Subcutaneous adipose tissue (tissue), 4 donors: ENCODE results near the gene NTM. TPM values are rescaled to one million over a fixed set of nuclear protein-coding genes. Genes with fewer than 3 reads are reported as not detected.

Experiments used
- small RNA-seq: library from RNA; depleted of rRNA; stranded (forward); fragments of <200 nt; gene quantifications from one replicate; pipeline ENCODE3, GENCODE V24; 2016
- total RNA-seq, 4 donors: library from RNA; depleted of rRNA; stranded (reverse); fragments of >200 nt; gene quantifications; one replicate each; pipeline ENCODE4 v1.1.0, GENCODE V29; 2016
- TF ChIP-seq, protein P1 (sequence below): fragments of 450-650 bp; IDR thresholded peaks from one replicate; pipeline ENCODE4 v1.5.1; 2016; ENCODE audit warnings: low read depth, mild to moderate bottlenecking, control low read depth, antibody characterized with exemption, moderate library complexity

Gene NTM
- total RNA-seq, 4 donors from 2014 or later, result 1.5 to 5.7 (median 1.7) TPM

DNA sequence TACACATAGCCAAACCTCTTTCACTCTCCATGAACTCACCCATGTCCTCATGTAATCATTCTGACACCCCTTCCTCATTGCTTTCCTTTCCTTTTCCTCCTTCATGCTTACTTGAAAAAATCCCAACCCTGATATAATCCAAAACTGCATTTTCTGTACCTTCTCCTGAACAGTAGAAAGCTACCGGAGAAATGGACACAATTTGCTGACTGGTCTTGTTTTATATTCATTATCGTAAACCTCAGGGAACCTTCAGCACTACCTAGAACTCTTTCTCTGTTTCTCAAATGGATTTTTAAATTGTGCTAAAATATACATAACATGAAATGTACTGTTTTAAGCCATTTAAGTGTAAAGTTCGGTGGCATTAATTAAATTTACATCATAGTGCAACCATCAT lies 996.9 kb downstream of the NTM start:
- TF ChIP-seq, protein P1, sequence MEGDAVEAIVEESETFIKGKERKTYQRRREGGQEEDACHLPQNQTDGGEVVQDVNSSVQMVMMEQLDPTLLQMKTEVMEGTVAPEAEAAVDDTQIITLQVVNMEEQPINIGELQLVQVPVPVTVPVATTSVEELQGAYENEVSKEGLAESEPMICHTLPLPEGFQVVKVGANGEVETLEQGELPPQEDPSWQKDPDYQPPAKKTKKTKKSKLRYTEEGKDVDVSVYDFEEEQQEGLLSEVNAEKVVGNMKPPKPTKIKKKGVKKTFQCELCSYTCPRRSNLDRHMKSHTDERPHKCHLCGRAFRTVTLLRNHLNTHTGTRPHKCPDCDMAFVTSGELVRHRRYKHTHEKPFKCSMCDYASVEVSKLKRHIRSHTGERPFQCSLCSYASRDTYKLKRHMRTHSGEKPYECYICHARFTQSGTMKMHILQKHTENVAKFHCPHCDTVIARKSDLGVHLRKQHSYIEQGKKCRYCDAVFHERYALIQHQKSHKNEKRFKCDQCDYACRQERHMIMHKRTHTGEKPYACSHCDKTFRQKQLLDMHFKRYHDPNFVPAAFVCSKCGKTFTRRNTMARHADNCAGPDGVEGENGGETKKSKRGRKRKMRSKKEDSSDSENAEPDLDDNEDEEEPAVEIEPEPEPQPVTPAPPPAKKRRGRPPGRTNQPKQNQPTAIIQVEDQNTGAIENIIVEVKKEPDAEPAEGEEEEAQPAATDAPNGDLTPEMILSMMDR, result no peak

DNA sequence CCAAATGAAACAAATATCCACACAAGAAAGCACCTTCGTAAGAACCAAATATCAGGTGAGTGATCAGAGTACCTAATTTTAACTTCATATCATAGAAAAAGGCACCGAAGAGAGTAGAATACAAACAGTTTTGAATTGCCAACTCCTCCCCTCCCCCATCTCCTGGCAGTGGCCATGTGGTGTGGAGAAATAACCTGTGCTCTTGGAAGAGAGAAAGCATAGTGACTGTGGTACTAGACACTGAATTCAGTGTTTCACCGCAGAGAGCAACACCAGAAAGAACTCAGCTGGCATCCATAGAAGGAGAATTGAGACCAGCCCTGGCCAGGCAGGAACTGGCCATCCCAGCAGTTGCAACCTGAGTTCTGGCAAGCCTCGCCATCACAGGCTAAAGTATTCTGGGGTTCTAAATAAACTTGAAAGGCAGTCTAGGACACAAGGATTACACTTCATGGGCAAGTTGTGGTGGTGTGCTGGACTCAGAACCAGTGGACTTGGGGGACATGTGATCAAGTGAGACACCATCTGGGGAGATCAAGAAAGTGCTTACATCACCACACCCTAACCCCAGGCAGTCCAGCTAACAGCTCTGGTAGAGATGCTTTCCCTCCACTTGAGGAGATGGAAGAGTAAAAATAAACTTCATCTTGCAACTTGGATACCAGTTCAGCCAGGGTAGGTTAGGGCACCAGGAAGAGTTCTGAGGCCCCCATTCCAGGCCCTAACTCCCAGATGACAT lies 1003.2 kb downstream of the NTM start:
- TF ChIP-seq, protein P1, result no peak

GRCh38 chr11:132379540-132379939 lies 1009.1 kb downstream of the NTM start:
- TF ChIP-seq, protein P1, result no peak

Small RNA genes within 50 kb of the gene (small RNA-seq; reads per million reads assigned to genes)
- gene RNU6ATAC12P, result not detected
